HEK293 (cell line): Measurements from ENCODE around the gene CACTIN.
A peak's percentile ranks its signal among the peaks of the same experiment; 100 is the strongest.

ENCODE experiments used
- CTCF ChIA-PET: fragments of 350-600 bp; formaldehyde crosslinking; extraction: SDS; loops from one replicate; lab custom pipeline; 2021; ENCODE audit warnings: antibody characterized with exemption; lab: Yijun Ruan, JAX
- POLR2A ChIA-PET: fragments of 300-600 bp; formaldehyde crosslinking; extraction: SDS; loops from one replicate; lab custom pipeline; 2020; ENCODE audit warnings: antibody characterized with exemption, inconsistent platforms; lab: Yijun Ruan, JAX
- H3K27ac ChIP-seq: fragments of 200-500 bp; sonication (Bioruptor generic); 2 replicates; pipeline ENCODE4 v1.5.1; 2014; ENCODE audit warnings: low read depth, low read length, control low read depth, inconsistent platforms; ENCODE audit errors: extremely low read depth
- H3K36me3 ChIP-seq, 2 experiments: fragments of 200-500 bp in 1 of 2; sonication (Bioruptor generic) in 1 of 2; 1 replicate in 1 of 2; 2 replicates in 1 of 2; pipeline ENCODE4 v1.5.1; 2014 to 2017; ENCODE audit warnings: inconsistent platforms in 2 of 2, low read length in 2 of 2; ENCODE audit not compliant: control insufficient read depth in 2 of 2, insufficient read depth in 1 of 2
- H3K4me1 ChIP-seq: fragments of 200-500 bp; sonication (Bioruptor generic); 2 replicates; pipeline ENCODE4 v1.5.1; 2014; ENCODE audit warnings: mild to moderate bottlenecking, low read length, inconsistent platforms; ENCODE audit not compliant: control insufficient read depth, insufficient read depth
- H3K4me3 ChIP-seq: 2 replicates; pipeline ENCODE4 v1.5.1; 2011; ENCODE audit warnings: low read depth, mild to moderate bottlenecking, control low read depth, low read length, moderate library complexity
- H3K9me3 ChIP-seq: fragments of 200-500 bp; sonication (Bioruptor generic); 2 replicates; pipeline ENCODE4 v1.5.1; 2014; ENCODE audit warnings: low read depth, low read length, inconsistent platforms; ENCODE audit not compliant: control insufficient read depth, insufficient read depth
- EGR2 ChIP-seq: fragments of 450-650 bp; formaldehyde crosslinking; IDR thresholded peaks from 2 replicates; pipeline ENCODE4 v1.5.1; 2016; ENCODE audit warnings: low read depth, missing biosample characterization, missing genetic modification characterization
- GLIS1 ChIP-seq: fragments of 450-650 bp; formaldehyde crosslinking; IDR thresholded peaks from 2 replicates; pipeline ENCODE4 v1.5.1; 2016; ENCODE audit warnings: missing biosample characterization, missing genetic modification characterization
- HOXC10 ChIP-seq: sonication (generic); formaldehyde crosslinking; IDR thresholded peaks from 2 replicates; pipeline ENCODE4 v1.8.1; 2023; ENCODE audit warnings: mild to moderate bottlenecking, missing genetic modification reagents
- SALL2 ChIP-seq: fragments of 450-650 bp; formaldehyde crosslinking; IDR thresholded peaks from 2 replicates; pipeline ENCODE4 v1.5.0; 2017; ENCODE audit warnings: missing biosample characterization, mild to moderate bottlenecking, missing genetic modification characterization, borderline replicate concordance
- YY2 ChIP-seq: fragments of 450-650 bp; formaldehyde crosslinking; IDR thresholded peaks from 2 replicates; pipeline ENCODE4 v1.5.1; 2016; ENCODE audit warnings: missing biosample characterization, missing genetic modification characterization
- ZBTB20 ChIP-seq: fragments of 450-650 bp; formaldehyde crosslinking; IDR thresholded peaks from 2 replicates; pipeline ENCODE4 v1.5.1; 2016; ENCODE audit warnings: missing biosample characterization, missing genetic modification characterization
- ZBTB8A ChIP-seq: fragments of 450-650 bp; formaldehyde crosslinking; IDR thresholded peaks from 2 replicates; pipeline ENCODE4 v1.5.1; 2016; ENCODE audit warnings: missing biosample characterization, missing genetic modification characterization
- ZFHX2 ChIP-seq: fragments of 450-650 bp; formaldehyde crosslinking; conservative IDR thresholded peaks from 2 replicates; pipeline ENCODE4 v1.5.1; 2016; ENCODE audit warnings: missing biosample characterization, missing genetic modification characterization
- ZNF174 ChIP-seq: fragments of 450-650 bp; formaldehyde crosslinking; IDR thresholded peaks from 2 replicates; pipeline ENCODE4 v1.5.0; 2017; ENCODE audit warnings: missing biosample characterization, mild to moderate bottlenecking, missing genetic modification characterization
- ZNF211 ChIP-seq: fragments of 450-650 bp; formaldehyde crosslinking; IDR thresholded peaks from 2 replicates; pipeline ENCODE4 v1.5.1; 2016; ENCODE audit warnings: low read depth, missing biosample characterization, missing genetic modification characterization
- ZNF596 ChIP-seq: fragments of 450-650 bp; IDR thresholded peaks from 2 replicates; pipeline ENCODE4 v1.5.0; 2018; ENCODE audit warnings: missing biosample characterization, mild to moderate bottlenecking, missing genetic modification characterization, moderate library complexity
- ZNF600 ChIP-seq: fragments of 450-650 bp; formaldehyde crosslinking; IDR thresholded peaks from 2 replicates; pipeline ENCODE4 v1.5.1; 2016; ENCODE audit warnings: missing biosample characterization, missing genetic modification characterization
- ZNF677 ChIP-seq: fragments of 450-650 bp; IDR thresholded peaks from 2 replicates; pipeline ENCODE4 v1.5.0; 2018; ENCODE audit warnings: missing biosample characterization, mild to moderate bottlenecking, missing genetic modification characterization, moderate library complexity
- TF ChIP-seq, protein P1 (sequence below): fragments of 450-650 bp; IDR thresholded peaks from 2 replicates; pipeline ENCODE4 v1.5.1; 2018; ENCODE audit warnings: missing biosample characterization, mild to moderate bottlenecking, missing genetic modification characterization
- TF ChIP-seq, protein P2 (sequence below): fragments of 450-650 bp; formaldehyde crosslinking; IDR thresholded peaks from 2 replicates; pipeline ENCODE4 v1.5.1; 2016; ENCODE audit warnings: missing biosample characterization, missing genetic modification characterization

CACTIN gene

GRCh38 chr19:3620145-3620816 is 6.3 kb downstream of the CACTIN start:
- POLR2A ChIA-PET = no interaction called here
- CTCF ChIA-PET = interaction anchor here (0.8 to 1.2 kb wide), 2 partner anchors 13 to 74 kb away, joined by 4 to 6 read pairs; no protein-coding TSS in a partner anchor
- peaks cover 0 to 33% of the 10 kb centered on the region in 2 experiments; a peak in 2 of 3 replicates for H3K36me3 ChIP-seq
- no peak overlapping the region for H3K27ac ChIP-seq
- H3K4me1 ChIP-seq = peaks cover 2% of the 10 kb centered on the region; the same call in 1 of the 2 replicates
- no peak overlapping the region for H3K4me3 ChIP-seq
- no peak for TF ChIP-seq HOXC10 (CRISPR knock-in tag)
- TF ChIP-seq, protein P1, sequence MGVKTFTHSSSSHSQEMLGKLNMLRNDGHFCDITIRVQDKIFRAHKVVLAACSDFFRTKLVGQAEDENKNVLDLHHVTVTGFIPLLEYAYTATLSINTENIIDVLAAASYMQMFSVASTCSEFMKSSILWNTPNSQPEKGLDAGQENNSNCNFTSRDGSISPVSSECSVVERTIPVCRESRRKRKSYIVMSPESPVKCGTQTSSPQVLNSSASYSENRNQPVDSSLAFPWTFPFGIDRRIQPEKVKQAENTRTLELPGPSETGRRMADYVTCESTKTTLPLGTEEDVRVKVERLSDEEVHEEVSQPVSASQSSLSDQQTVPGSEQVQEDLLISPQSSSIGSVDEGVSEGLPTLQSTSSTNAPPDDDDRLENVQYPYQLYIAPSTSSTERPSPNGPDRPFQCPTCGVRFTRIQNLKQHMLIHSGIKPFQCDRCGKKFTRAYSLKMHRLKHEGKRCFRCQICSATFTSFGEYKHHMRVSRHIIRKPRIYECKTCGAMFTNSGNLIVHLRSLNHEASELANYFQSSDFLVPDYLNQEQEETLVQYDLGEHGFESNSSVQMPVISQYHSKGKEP (tag by site-specific recombination) = 0 out of 2 replicates have a peak, but pooled peaks have one; percentile 40
- no peak for TF ChIP-seq ZNF677
- no peak for TF ChIP-seq SALL2 (tag by site-specific recombination)
- TF ChIP-seq ZNF600 (tag by site-specific recombination) = peak; percentile 79
- TF ChIP-seq, protein P2, sequence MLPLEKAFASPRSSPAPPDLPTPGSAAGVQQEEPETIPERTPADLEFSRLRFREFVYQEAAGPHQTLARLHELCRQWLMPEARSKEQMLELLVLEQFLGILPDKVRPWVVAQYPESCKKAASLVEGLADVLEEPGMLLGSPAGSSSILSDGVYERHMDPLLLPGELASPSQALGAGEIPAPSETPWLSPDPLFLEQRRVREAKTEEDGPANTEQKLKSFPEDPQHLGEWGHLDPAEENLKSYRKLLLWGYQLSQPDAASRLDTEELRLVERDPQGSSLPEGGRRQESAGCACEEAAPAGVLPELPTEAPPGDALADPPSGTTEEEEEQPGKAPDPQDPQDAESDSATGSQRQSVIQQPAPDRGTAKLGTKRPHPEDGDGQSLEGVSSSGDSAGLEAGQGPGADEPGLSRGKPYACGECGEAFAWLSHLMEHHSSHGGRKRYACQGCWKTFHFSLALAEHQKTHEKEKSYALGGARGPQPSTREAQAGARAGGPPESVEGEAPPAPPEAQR = no peak
- no peak for TF ChIP-seq ZBTB8A (tag by site-specific recombination)
- no peak for TF ChIP-seq ZBTB20 (tag by site-specific recombination)
- no peak for TF ChIP-seq ZNF174 (tag by site-specific recombination)
- H3K9me3 ChIP-seq = no peaks in the 10 kb centered on the region

DNA sequence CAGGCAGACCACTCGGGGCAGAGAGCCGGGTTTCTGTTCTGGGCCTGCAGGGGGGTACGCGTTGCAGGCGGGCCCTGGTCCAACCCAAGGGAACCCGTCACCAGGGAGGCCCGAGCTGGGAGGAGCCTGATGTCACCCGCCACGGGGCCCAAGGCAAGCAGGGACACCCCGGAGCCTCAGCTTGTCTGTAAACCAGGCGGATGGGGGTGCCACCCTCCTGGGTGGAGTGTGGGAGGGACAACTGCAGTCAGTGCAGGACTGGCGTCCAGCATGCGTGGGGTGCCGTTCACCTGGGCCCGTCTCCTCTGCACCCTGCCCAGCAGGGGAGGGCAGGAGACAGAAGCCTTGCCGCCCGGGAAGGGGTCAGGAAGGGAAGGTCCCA is 7.0 kb downstream of the CACTIN start:
- peaks cover 2% of the 10 kb centered on the region; the same call in 1 of the 2 replicates for H3K4me1 ChIP-seq
- no peak overlapping the region for H3K4me3 ChIP-seq
- CTCF ChIA-PET = interaction anchor here (0.8 to 1.2 kb wide), 3 partner anchors 12 to 46 kb away, joined by 3 to 4 read pairs (median 4); partner anchors contain the start of gene GIPC3
- TF ChIP-seq YY2 (tag by site-specific recombination) = no peak
- peak; percentile 41; the same call in 1 of the 2 replicates for TF ChIP-seq GLIS1 (tag by site-specific recombination)
- TF ChIP-seq, all 188 proteins: peak for 1
- Histone ChIP-seq H3K9me3 (no peaks in the 10 kb centered on the region), H3K36me3 (peaks cover 0 to 35% of the 10 kb centered on the region in 2 experiments; a peak in 2 of 3 replicates), H3K27ac (no peak overlapping the region)
- POLR2A ChIA-PET = no interaction called here

DNA sequence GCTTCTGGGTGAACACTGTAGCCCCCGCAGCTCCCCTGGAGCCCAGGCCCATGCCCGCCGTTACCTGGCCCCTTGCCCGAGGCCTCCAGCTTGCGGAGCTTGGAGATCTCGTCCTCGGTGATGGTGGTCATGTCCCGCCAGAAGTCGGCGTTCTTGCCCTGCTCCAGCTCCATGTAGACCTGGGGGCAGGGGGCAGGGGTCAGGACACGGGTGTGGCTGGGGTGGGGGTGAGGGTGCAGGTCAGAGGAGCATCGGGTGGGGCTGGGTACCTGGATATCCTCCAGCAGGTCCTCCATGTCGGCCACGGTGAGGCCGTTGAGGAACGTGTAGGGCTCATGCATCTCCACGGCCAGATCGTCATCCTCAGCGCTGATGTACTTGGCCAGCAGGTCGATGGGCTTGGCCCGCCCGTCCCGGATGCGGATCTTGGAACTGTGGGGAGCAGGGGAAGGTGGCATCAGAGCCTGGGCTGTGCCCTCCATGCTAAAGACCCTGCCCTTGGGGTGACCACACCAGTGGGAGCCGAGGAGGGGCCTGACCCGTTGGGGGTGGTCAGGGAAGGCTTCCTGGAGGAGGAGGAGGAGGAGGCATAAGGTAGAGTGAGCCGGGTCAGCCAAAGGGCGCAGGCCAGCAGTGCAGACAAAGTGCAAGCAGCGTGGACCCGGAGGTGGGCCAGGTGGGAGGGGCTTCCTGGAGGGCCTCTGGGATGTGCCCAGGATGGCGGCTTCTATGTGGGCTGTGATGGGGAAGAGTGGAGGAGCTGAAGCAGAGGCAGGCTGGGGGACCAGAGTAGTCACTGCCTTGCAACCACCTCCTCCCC is 7.6 kb downstream of the CACTIN start:
- peaks cover 2% of the 10 kb centered on the region; the same call in 1 of the 2 replicates for H3K4me1 ChIP-seq
- peaks cover 0 to 35% of the 10 kb centered on the region in 2 experiments; a peak in 2 of 3 replicates for H3K36me3 ChIP-seq
- no peaks in the 10 kb centered on the region for H3K9me3 ChIP-seq
- CTCF ChIA-PET = interaction anchor here (0.6 to 1.2 kb wide), 7 partner anchors 11 to 319 kb away, joined by 3 to 6 read pairs (median 4); partner anchors contain the start of gene GIPC3
- no peak overlapping the region for H3K27ac ChIP-seq
- H3K4me3 ChIP-seq = no peak overlapping the region
- peak; percentile 64 for TF ChIP-seq ZFHX2 (tag by site-specific recombination)
- TF ChIP-seq EGR2 (tag by site-specific recombination) = peak; percentile 55
- TF ChIP-seq ZNF596 (tag by site-specific recombination) = no peak
- no peak for TF ChIP-seq ZNF211 (tag by site-specific recombination)
- POLR2A ChIA-PET = interaction anchor here (0.6 kb wide), 1 partner anchor 28 kb away, joined by 4 read pairs; no protein-coding TSS in a partner anchor
